ENCODE results near the gene CA12.

The CA12 gene

GRCh38 chr15:63402498-63403253 is 21.0 kb upstream of the CA12 start:
- H3K4me3 ChIP-seq (ENCODE audit: low read depth, low read length), result no peak overlapping the region
- DNase-seq (ENCODE audit: low read depth), result no peak
- TF ChIP-seq CTCF (IDR thresholded peaks at IDR 0.05; ENCODE audit: low read depth, low read length, missing control alignments), result peak; percentile 44

GRCh38 chr15:63401714-63402497 is 20.3 kb upstream of the CA12 start:
- no peak for TF ChIP-seq CTCF (IDR thresholded peaks at IDR 0.05; ENCODE audit: low read depth, low read length, missing control alignments)
- H3K4me3 ChIP-seq (ENCODE audit: low read depth, low read length), result no peak overlapping the region
- no peak for DNase-seq (ENCODE audit: low read depth)

GRCh38 chr15:63401078-63401477 is 19.4 kb upstream of the CA12 start:
- no peak for TF ChIP-seq CTCF (IDR thresholded peaks at IDR 0.05; ENCODE audit: low read depth, low read length, missing control alignments)
- no peak overlapping the region for H3K4me3 ChIP-seq (ENCODE audit: low read depth, low read length)
- DNase-seq (ENCODE audit: low read depth), result no peak

DNA sequence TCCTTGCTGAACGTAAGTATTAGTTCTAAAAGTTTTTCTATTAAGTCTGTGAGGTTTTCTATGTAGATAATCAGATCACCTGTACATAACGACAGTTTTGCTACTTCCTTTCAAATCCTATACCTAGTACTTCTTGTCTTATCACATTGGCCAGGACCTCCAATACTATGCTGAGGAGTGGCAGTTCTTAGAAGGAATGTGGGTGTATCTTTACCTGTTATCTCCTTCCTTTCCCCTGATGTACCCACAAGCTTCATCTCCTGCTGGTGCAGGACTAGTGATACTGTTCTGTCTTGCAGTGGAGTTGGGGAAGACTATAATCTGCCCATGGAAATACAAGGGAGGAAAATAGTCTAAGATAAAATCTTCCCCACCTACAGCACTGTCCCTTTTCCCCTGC is 16.8 kb upstream of the CA12 start:
- H3K4me3 ChIP-seq (ENCODE audit: low read depth, low read length), result no peak overlapping the region
- no peak for TF ChIP-seq CTCF (IDR thresholded peaks at IDR 0.05; ENCODE audit: low read depth, low read length, missing control alignments)
- no peak for DNase-seq (ENCODE audit: low read depth)

- DNase-seq (ENCODE audit: low read depth), result no peak
- H3K4me3 ChIP-seq (ENCODE audit: low read depth, low read length), result no peak overlapping the region
- TF ChIP-seq CTCF (IDR thresholded peaks at IDR 0.05; ENCODE audit: low read depth, low read length, missing control alignments), result no peak
Observed at GRCh38 chr15:63396152-63396928, 14.7 kb upstream of the CA12 start.

GRCh38 chr15:63395730-63396151 is 14.1 kb upstream of the CA12 start:
- H3K4me3 ChIP-seq (ENCODE audit: low read depth, low read length), result no peak overlapping the region
- no peak for TF ChIP-seq CTCF (IDR thresholded peaks at IDR 0.05; ENCODE audit: low read depth, low read length, missing control alignments)
- DNase-seq (ENCODE audit: low read depth), result no peak

All from GM12864 (cell line).